ENCODE measurements around the gene ZXDC. TPM values are rescaled to one million over a fixed set of nuclear protein-coding genes. Genes with fewer than 3 reads are reported as not detected.

Gene ZXDC
- total and polyA plus RNA-seq, 9 of the 15 experiments (the other 6 are each of a cell fraction or from before 2014, with no cell fraction given), result 0.59 to 13.4 (median 7.3) TPM

DNA sequence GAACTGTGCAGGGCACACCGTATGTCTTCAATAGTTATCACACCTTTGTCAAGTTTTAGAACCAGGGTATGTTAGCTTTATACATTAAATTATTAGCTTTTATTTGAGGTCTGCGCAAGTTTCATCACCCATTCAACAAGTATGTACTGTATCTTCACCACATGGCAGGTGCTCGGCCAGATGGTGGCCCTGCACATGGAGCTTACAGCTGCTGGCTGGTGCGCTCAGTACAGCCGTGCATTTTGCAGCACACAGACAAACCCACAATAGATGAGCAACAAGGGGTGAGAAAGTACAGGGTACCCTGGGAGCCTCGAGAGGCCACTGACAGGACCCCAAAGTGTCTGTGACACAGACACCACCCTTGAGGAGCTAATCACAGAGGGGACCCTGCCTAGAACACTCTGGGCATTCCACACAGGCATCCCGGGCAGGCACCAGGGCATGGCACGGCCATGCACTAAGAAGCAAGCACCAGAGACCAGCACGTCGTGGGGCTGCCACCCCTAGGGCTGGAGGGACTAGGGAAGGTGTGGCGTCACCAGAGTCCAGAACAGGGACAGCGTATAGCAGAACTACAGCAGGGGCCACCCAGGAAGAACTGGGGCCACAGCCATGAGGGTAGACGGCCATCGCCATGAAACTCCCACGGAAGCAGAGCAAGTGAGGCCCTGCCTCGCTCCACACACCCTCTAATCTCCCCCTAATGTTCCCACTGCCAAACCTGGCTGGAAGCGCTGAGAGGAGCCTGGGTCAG is 27.4 kb downstream of the ZXDC start:
- Histone ChIP-seq H3K4me2 (ENCODE audit: insufficient read depth, low read length) (no peak overlapping the region), H4K20me1 (replicated peaks; ENCODE audit: control insufficient read depth, insufficient read depth, low read length) (no peaks in the 10 kb centered on the region), H3K79me2 (ENCODE audit: control insufficient read depth, insufficient read depth, low read length) (no peaks in the 10 kb centered on the region), H3K36me3 (ENCODE audit: control insufficient read depth, insufficient read depth, low read length) (peaks cover 30% of the 10 kb centered on the region; the same call in 2 of the 3 replicates), H3K9me3 (replicated peaks; ENCODE audit: control insufficient read depth, insufficient read depth, low read depth, low read length) (no peaks in the 10 kb centered on the region), H3K4me3 (no peak overlapping the region), H2AFZ (ENCODE audit: low read depth, low read length) (no peak overlapping the region), H3K9me1 (ENCODE audit: control insufficient read depth, insufficient read depth, low read length) (no peaks in the 10 kb centered on the region), H3K9ac (ENCODE audit: insufficient read depth in 1 of 2, low read depth in 2 of 2, low read length in 2 of 2) (no peak overlapping the region), H3K4me1 (replicated peaks in 1 of 2; ENCODE audit: control insufficient read depth in 2 of 2, insufficient read depth in 2 of 2, low read length in 2 of 2) (no peaks in the 10 kb centered on the region), H3K27me3 (ENCODE audit: control insufficient read depth in 2 of 2, insufficient read depth in 2 of 2, low read length in 2 of 2) (no peaks in the 10 kb centered on the region; a peak in 1 of 5 replicates), H3K27ac (ENCODE audit: extremely low read depth, low read depth, low read length) (no peak overlapping the region)
- ChIA-PET CTCF (ENCODE audit: low intra/inter-chr PET ratio) (no interaction called here), POLR2A (interaction anchor here (0.6 kb wide), 1 partner anchor 470 kb away, joined by 3 read pairs; no protein-coding TSS in a partner anchor)
- FAIRE-seq, result no peak
- 90% methylated on average over 13 of the region's 17 CpGs for WGBS (ENCODE audit: insufficient coverage, low coverage, missing lambda C conversion rate)
- DNase-seq (ENCODE audit: extremely low read depth in 1 of 4, low spot score in 3 of 4), result no peak
- no peak for TF ChIP-seq NCOA2 (IDR thresholded peaks at IDR 0.05; ENCODE audit: partially characterized antibody in 2 of 2)
- TF ChIP-seq SLC30A9 (CRISPR knock-in tag; IDR thresholded peaks at IDR 0.05), result no peak
- TF ChIP-seq ZNF143 (CRISPR knock-in tag; IDR thresholded peaks at IDR 0.05), result no peak
- TF ChIP-seq E2F5 (CRISPR knock-in tag; IDR thresholded peaks at IDR 0.05), result no peak
- no peak for TF ChIP-seq TCF7L2 (IDR thresholded peaks at IDR 0.05; ENCODE audit: low read depth, low read length)
- no peak for TF ChIP-seq PCBP2 (IDR thresholded peaks at IDR 0.05; ENCODE audit: low read depth, low read length, poor library complexity, severe bottlenecking)
- no peak for TF ChIP-seq ZNF197 (CRISPR knock-in tag; IDR thresholded peaks at IDR 0.05; ENCODE audit: low read depth)
- no peak for TF ChIP-seq HDAC1 (IDR thresholded peaks at IDR 0.05)
- TF ChIP-seq, protein P1, sequence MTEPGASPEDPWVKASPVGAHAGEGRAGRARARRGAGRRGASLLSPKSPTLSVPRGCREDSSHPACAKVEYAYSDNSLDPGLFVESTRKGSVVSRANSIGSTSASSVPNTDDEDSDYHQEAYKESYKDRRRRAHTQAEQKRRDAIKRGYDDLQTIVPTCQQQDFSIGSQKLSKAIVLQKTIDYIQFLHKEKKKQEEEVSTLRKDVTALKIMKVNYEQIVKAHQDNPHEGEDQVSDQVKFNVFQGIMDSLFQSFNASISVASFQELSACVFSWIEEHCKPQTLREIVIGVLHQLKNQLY (CRISPR knock-in tag; conservative IDR thresholded peaks at IDR 0.05), result no peak
- no peak for TF ChIP-seq ZNF76 (CRISPR knock-in tag; IDR thresholded peaks at IDR 0.05; ENCODE audit: borderline replicate concordance)
- ATAC-seq, result no peak
- intact Hi-C loops (cut with micrococcal nuclease), result no loop called here
- in situ Hi-C loops (cut with MboI), result no loop called here
- BruUV-seq (replicated peaks), result no TSS peak
